ENCODE data around the gene IZUMO4.

- TF ChIP-seq CTCF (IDR thresholded peaks at IDR 0.05) (no peak), POLR2AphosphoS5 (IDR thresholded peaks at IDR 0.05) (no peak), EP300 (IDR thresholded peaks at IDR 0.05) (no peak), POLR2A (IDR thresholded peaks at IDR 0.05) (no peak)
Observed at GRCh38 chr19:2118438-2118837, 21.7 kb downstream of the IZUMO4 start.
